ENCODE measurements around the gene DGKB. TPM values are rescaled to one million over a fixed set of nuclear protein-coding genes. Genes with fewer than 3 reads are reported as not detected.

Gene DGKB
- total RNA-seq, 1 experiment from 2014 or later = 1.9 TPM

- no peak for TF ChIP-seq HMGXB4 (CRISPR knock-in tag; IDR thresholded peaks at IDR 0.05)
These were observed 768.8 kb downstream of the DGKB start (continued) for GRCh38 chr7:14133752-14134151.

DNA sequence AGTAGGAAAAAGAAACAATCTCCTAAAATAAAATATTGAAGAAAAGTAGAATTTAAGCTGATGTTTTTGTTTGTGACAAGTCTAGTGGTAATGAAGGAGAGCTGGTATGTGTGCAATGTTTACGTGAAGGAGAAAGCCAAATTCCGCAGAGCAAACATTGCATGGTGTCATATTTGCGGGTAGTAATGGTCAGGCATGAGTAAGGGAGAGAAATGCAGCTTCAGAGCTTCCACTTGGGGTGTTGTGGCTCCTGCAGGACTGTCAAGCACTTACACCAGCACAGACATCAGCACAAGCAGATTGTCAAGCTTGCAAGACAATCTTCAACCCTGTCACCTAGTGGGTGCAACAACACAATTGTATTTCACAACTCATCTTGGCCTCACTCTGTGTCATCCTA, 776.6 kb downstream of the DGKB start:
- H3K9me3 Mint-ChIP-seq = no peaks in the 10 kb centered on the region
- H3K4me3 Mint-ChIP-seq = no peak overlapping the region
- peaks cover 17% of the 10 kb centered on the region for H3K4me1 Mint-ChIP-seq
- ATAC-seq (peak; percentile 86), DNase-seq (ENCODE audit: low spot score) (no peak)
- no peaks in the 10 kb centered on the region for H3K36me3 Mint-ChIP-seq
- ChIA-PET CTCF (interaction anchor here (0.6 kb wide), 1 partner anchor 690 kb away, joined by 3 read pairs; no protein-coding TSS in a partner anchor), POLR2A (interaction anchor here (1.5 kb wide), 1 partner anchor 136 kb away, joined by 4 read pairs; the partner anchor contains the start of gene ETV1)
- TF ChIP-seq ZNF219 (CRISPR knock-in tag; IDR thresholded peaks at IDR 0.05; ENCODE audit: borderline replicate concordance) (no peak), ATF3 (CRISPR knock-in tag; conservative IDR thresholded peaks at IDR 0.05) (no peak), CREM (CRISPR knock-in tag; IDR thresholded peaks at IDR 0.05) (no peak), AFF4 (CRISPR knock-in tag; IDR thresholded peaks at IDR 0.05; ENCODE audit: borderline replicate concordance) (no peak), ERG (CRISPR knock-in tag; IDR thresholded peaks at IDR 0.05) (no peak), JUN (CRISPR knock-in tag; IDR thresholded peaks at IDR 0.05) (no peak), ZNF423 (CRISPR knock-in tag; IDR thresholded peaks at IDR 0.05) (no peak), TEAD1 (CRISPR knock-in tag; IDR thresholded peaks at IDR 0.05) (no peak), ZNF396 (CRISPR knock-in tag; IDR thresholded peaks at IDR 0.05; ENCODE audit: borderline replicate concordance) (no peak), CBFB (CRISPR knock-in tag; IDR thresholded peaks at IDR 0.05; ENCODE audit: low read depth) (no peak), FOXJ3 (CRISPR knock-in tag; IDR thresholded peaks at IDR 0.05; ENCODE audit: borderline replicate concordance) (no peak), KAT7 (CRISPR knock-in tag; IDR thresholded peaks at IDR 0.05; ENCODE audit: borderline replicate concordance) (no peak), NR1H2 (CRISPR knock-in tag; IDR thresholded peaks at IDR 0.05) (no peak), E2F5 (CRISPR knock-in tag; IDR thresholded peaks at IDR 0.05) (no peak)
- H3K27ac Mint-ChIP-seq = peak overlapping the region; percentile 34; the same call in 1 of the 2 replicates
- H3K27me3 Mint-ChIP-seq (ENCODE audit: low read depth) = no peaks in the 10 kb centered on the region

DNA sequence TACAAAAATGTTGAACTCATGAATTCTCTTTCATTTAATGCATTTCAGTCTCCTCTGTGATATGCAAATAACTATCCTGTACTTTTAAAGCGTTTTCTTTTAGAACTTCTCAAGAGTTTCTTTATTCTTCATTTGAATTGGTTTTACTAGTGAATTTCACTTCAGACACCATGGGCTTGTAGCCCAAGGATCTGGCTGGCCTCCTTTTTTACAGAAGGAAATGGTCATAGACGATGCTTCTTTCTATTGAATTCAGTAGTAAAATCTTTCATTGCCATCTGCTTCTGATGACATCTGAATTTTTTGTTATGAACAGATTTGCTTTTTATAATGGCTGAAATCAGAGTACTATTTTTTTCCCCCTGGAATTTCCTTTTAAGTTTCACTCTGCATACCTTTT, 777.8 kb downstream of the DGKB start:
- DNase-seq (ENCODE audit: low spot score) (no peak), ATAC-seq (no peak)
- no peak overlapping the region for H3K27ac Mint-ChIP-seq
- CTCF ChIA-PET = no interaction called here
- POLR2A ChIA-PET = no interaction called here
- H3K36me3 Mint-ChIP-seq = no peaks in the 10 kb centered on the region
- H3K4me3 Mint-ChIP-seq = no peak overlapping the region
- H3K9me3 Mint-ChIP-seq = no peaks in the 10 kb centered on the region
- H3K4me1 Mint-ChIP-seq = peaks cover 17% of the 10 kb centered on the region
- H3K27me3 Mint-ChIP-seq (ENCODE audit: low read depth) = no peaks in the 10 kb centered on the region
- TF ChIP-seq TCF7 (CRISPR knock-in tag; IDR thresholded peaks at IDR 0.05; ENCODE audit: low read depth) (no peak), ZBTB21 (CRISPR knock-in tag; IDR thresholded peaks at IDR 0.05; ENCODE audit: borderline replicate concordance) (no peak), GTF2I (CRISPR knock-in tag; conservative IDR thresholded peaks at IDR 0.05) (no peak)
- TF ChIP-seq, protein P1, sequence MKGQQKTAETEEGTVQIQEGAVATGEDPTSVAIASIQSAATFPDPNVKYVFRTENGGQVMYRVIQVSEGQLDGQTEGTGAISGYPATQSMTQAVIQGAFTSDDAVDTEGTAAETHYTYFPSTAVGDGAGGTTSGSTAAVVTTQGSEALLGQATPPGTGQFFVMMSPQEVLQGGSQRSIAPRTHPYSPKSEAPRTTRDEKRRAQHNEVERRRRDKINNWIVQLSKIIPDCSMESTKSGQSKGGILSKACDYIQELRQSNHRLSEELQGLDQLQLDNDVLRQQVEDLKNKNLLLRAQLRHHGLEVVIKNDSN (CRISPR knock-in tag; IDR thresholded peaks at IDR 0.05) = no peak
- TF ChIP-seq, protein P2, sequence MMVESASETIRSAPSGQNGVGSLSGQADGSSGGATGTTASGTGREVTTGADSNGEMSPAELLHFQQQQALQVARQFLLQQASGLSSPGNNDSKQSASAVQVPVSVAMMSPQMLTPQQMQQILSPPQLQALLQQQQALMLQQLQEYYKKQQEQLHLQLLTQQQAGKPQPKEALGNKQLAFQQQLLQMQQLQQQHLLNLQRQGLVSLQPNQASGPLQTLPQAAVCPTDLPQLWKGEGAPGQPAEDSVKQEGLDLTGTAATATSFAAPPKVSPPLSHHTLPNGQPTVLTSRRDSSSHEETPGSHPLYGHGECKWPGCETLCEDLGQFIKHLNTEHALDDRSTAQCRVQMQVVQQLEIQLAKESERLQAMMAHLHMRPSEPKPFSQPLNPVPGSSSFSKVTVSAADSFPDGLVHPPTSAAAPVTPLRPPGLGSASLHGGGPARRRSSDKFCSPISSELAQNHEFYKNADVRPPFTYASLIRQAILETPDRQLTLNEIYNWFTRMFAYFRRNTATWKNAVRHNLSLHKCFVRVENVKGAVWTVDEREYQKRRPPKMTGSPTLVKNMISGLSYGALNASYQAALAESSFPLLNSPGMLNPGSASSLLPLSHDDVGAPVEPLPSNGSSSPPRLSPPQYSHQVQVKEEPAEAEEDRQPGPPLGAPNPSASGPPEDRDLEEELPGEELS (CRISPR knock-in tag; IDR thresholded peaks at IDR 0.05) = no peak
